Measurements from ENCODE around the gene P3H1. TPM values are rescaled to one million over a fixed set of nuclear protein-coding genes. Genes with fewer than 3 reads are reported as not detected.

The P3H1 gene
- total RNA-seq, 6 experiments from 2014 or later = 19.7 to 25.3 (median 21.6) TPM

DNA sequence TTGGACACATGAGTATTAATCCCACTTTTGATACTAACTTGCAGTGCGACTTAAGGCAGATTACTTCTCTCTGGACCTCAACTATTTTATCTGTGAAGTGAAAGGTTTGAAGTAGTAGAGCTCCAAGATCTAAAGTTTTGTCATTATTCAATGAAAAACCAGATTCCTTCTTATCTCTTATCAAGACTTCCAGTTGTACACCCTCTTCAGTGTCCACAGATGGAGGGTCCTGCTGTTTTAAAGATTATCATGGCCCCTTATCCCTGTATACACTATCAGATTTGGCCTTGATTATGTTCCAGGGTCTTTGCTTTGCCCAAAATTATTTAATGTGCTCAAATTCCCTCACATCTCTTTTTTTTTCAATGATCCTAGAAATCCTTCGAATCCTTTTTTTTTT, 1.3 kb upstream of the P3H1 start:
- TF ChIP-seq, protein P1, sequence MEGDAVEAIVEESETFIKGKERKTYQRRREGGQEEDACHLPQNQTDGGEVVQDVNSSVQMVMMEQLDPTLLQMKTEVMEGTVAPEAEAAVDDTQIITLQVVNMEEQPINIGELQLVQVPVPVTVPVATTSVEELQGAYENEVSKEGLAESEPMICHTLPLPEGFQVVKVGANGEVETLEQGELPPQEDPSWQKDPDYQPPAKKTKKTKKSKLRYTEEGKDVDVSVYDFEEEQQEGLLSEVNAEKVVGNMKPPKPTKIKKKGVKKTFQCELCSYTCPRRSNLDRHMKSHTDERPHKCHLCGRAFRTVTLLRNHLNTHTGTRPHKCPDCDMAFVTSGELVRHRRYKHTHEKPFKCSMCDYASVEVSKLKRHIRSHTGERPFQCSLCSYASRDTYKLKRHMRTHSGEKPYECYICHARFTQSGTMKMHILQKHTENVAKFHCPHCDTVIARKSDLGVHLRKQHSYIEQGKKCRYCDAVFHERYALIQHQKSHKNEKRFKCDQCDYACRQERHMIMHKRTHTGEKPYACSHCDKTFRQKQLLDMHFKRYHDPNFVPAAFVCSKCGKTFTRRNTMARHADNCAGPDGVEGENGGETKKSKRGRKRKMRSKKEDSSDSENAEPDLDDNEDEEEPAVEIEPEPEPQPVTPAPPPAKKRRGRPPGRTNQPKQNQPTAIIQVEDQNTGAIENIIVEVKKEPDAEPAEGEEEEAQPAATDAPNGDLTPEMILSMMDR (IDR thresholded peaks at IDR 0.05) = no peak
- no peak for TF ChIP-seq POLR2A (IDR thresholded peaks at IDR 0.05)
- DNase-seq (no peak), ATAC-seq (no peak)
- Histone ChIP-seq H3K27me3 (no peaks in the 10 kb centered on the region), H3K9me3 (no peaks in the 10 kb centered on the region), H3K27ac (no peak overlapping the region), H3K4me1 (peaks cover 2 to 29% (median 14%) of the 10 kb centered on the region in 4 donors), H3K36me3 (no peaks in the 10 kb centered on the region), H3K4me3 (peak overlapping the region in 2 of 3 donors; percentile 93 to 98)
- intact Hi-C loops (cut with DNase I) = no loop called here
- WGBS (ENCODE audit: insufficient coverage, low coverage, low lambda C conversion rate, missing lambda C conversion rate) = 92% methylated on average over 2 of the region's 2 CpGs

GRCh38 chr1:42767510-42768000, 727 bp upstream of the P3H1 start:
- H3K4me1 ChIP-seq = peaks cover 2 to 29% (median 14%) of the 10 kb centered on the region in 4 donors
- peak overlapping the region; percentile 92 to 98 (median 93) for H3K4me3 ChIP-seq
- H3K36me3 ChIP-seq = no peaks in the 10 kb centered on the region
- DNase-seq (no peak), ATAC-seq (peak; percentile 4 to 45 (median 24))
- H3K27ac ChIP-seq = peak overlapping the region; percentile 71 to 87 (median 81)
- no peak for TF ChIP-seq POLR2A (IDR thresholded peaks at IDR 0.05)
- TF ChIP-seq, protein P1 (IDR thresholded peaks at IDR 0.05) = peak in 1 of 4 donors; percentile 3
- H3K9me3 ChIP-seq = no peaks in the 10 kb centered on the region
- no peaks in the 10 kb centered on the region for H3K27me3 ChIP-seq
- intact Hi-C loops (cut with DNase I) = no loop called here
- WGBS (ENCODE audit: insufficient coverage, low coverage, low lambda C conversion rate, missing lambda C conversion rate) = 2% methylated on average over 11 of the region's 23 CpGs

- Histone ChIP-seq H3K27me3 (no peaks in the 10 kb centered on the region), H3K27ac (peak overlapping the region; percentile 64 to 87 (median 80)), H3K36me3 (peaks cover 0 to 8% (median 3%) of the 10 kb centered on the region in 4 donors), H3K4me1 (peaks cover 2 to 22% (median 13%) of the 10 kb centered on the region in 4 donors), H3K9me3 (no peaks in the 10 kb centered on the region), H3K4me3 (peak overlapping the region; percentile 92 to 98 (median 93))
- TF ChIP-seq POLR2A (IDR thresholded peaks at IDR 0.05) = no peak
- TF ChIP-seq, protein P1 (IDR thresholded peaks at IDR 0.05) = peak; percentile 20 to 40 (median 32)
- DNase-seq = peak in 1 of 3 donors; percentile 72
- 1% methylated on average over 9 of the region's 44 CpGs for WGBS (ENCODE audit: insufficient coverage, low coverage, low lambda C conversion rate, missing lambda C conversion rate)
- peak; percentile 1 to 34 (median 28) for ATAC-seq
- intact Hi-C loops (cut with DNase I) = no loop called here
Measured at GRCh38 chr1:42765832-42766740, 742 bp downstream of the P3H1 start.

DNA sequence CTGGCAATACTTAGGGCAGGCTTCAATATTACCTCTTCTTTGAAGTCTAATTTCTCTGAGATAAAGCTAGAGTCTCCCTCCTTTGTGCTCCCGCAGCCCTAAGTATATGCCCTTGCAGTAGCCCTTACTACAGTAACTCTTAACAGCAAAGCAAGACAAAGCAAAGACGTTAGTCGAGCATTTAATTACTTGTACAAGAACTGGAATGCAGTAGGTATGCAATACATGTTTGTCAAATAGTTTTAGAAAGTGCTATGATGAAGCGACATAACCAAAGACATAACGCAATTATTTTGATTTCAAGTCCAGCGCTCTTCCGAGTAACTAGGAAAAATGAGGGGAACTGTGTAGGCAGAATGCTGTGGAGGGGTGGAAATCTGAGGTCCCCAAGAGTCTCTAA, 1.6 kb downstream of the P3H1 start:
- H3K9me3 ChIP-seq = no peaks in the 10 kb centered on the region
- H3K4me1 ChIP-seq = peaks cover 2 to 22% (median 13%) of the 10 kb centered on the region in 4 donors
- DNase-seq = no peak
- TF ChIP-seq, protein P1 (IDR thresholded peaks at IDR 0.05) = no peak
- no peak for TF ChIP-seq POLR2A (IDR thresholded peaks at IDR 0.05)
- no peaks in the 10 kb centered on the region for H3K27me3 ChIP-seq
- peak overlapping the region; percentile 92 to 98 (median 93) for H3K4me3 ChIP-seq
- ATAC-seq = no peak
- peak overlapping the region in 1 of 3 donors; percentile 87 for H3K27ac ChIP-seq
- intact Hi-C loops (cut with DNase I) = no loop called here
- 27% methylated on average over 7 of the region's 7 CpGs for WGBS (ENCODE audit: insufficient coverage, low coverage, low lambda C conversion rate, missing lambda C conversion rate)
- peaks cover 0 to 15% (median 3%) of the 10 kb centered on the region in 4 donors for H3K36me3 ChIP-seq

Data from right lobe of liver (tissue), 6 donors.